GM19467 (cell line): ENCODE results near the gene REV3L.

Experiments used
- ATAC-seq: cut with Tn5 transposase; IDR thresholded peaks from one replicate; pipeline ENCODE4 v1.9.1; 2021; ENCODE audit warnings: mild to moderate bottlenecking, moderate library complexity; ENCODE audit not compliant: unreplicated experiment

The REV3L gene

DNA sequence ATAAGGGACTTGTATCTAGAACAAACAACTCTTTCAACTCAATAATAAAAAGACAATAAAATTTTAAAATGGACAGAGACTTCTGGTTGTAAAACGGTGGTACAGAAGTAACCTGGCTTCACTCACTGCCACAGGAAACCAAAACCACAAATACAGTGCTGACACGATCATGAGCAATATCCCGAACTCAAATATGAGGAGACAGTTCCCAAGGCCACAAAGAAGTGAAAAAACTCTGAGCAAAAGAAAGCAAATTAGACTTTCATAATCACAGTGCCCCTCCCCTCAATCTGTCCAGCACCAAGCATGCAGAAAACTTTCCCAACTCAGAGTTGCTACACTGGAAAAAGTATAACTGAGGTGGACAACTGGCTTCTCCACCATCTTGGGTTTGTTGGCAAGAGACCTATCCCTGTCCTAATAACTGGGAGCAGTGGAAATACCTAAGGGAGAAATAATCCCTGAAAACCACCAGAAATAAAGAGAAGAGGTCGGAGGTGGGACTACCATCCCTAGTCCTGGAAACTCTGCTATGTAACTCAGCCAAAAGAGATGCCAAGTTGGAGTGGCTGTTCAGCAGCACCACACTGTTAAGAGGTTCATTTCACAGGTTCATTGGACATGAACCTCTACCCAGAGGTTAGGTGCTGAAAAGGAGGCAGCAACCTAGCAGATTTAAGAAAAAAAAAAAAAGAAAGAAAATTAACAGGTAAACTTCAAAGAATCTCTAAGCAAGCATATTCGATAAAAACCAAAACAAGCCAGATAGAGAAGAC is 55.5 kb downstream of the REV3L start:
- no peak for ATAC-seq

GRCh38 chr6:111423960-111424846 is 58.8 kb downstream of the REV3L start:
- no peak for ATAC-seq

- no peak for ATAC-seq
Measured at GRCh38 chr6:111423055-111423633, 59.9 kb downstream of the REV3L start.

DNA sequence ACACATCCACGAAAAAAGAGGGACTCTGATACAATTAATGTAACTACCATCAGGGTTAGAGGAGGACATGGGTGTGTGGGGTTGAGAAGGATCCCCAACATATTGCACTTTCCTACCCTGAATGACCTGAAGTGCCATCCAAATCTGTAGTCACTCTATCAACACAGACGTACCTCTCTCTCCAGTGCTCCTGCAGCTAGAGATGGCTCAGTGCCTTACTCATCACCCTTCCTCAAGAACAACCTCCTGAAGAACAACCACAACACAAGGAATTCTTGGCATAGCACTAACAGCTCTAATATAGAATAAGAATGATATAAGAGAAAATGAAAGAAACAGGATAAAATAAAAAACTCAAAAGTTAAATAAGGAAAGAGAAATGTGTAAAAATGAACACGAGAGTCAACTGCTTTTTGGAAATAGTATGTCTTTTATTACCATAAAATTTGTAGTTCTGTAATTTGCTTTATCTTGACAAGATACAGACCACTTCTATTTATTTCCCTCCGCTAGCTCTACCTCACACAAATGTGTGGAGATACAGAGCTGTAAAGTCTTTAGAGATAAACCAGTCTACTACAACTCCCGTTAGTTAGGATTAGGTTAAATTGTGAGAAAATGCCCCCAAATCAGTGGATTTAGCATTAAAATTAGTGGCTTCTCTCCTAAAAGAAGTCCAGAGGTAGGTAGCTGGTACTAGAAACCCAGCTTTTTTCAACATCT is 63.9 kb downstream of the REV3L start:
- no peak for ATAC-seq

GRCh38 chr6:111417946-111418345 is 65.1 kb downstream of the REV3L start:
- no peak for ATAC-seq

DNA sequence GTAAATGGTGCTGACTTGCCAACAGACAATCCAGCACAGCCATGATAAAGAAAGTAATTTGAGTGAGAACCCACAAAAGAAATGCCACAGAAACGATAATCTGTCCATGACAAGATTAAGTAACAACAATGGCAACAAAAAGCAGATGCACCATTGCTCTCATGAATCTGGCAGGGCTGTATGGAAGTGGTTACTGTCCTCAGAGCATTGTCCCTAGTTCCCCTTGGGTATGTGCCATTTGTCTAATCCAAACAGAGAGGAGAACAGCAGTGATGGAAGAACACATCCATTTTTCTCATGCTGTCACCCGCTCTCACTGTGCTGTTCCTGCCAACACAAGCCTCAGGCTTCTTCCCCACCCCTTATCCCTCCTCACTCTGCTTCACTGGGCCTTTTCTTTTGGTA is 65.8 kb downstream of the REV3L start:
- no peak for ATAC-seq

GRCh38 chr6:111416529-111416928 is 66.5 kb downstream of the REV3L start:
- ATAC-seq: no peak

GRCh38 chr6:111414373-111414772 is 68.6 kb downstream of the REV3L start:
- no peak for ATAC-seq

GRCh38 chr6:111411978-111412566 is 70.9 kb downstream of the REV3L start:
- ATAC-seq: peak; percentile 43

GRCh38 chr6:111411046-111411445 is 72.0 kb downstream of the REV3L start:
- ATAC-seq: no peak

DNA sequence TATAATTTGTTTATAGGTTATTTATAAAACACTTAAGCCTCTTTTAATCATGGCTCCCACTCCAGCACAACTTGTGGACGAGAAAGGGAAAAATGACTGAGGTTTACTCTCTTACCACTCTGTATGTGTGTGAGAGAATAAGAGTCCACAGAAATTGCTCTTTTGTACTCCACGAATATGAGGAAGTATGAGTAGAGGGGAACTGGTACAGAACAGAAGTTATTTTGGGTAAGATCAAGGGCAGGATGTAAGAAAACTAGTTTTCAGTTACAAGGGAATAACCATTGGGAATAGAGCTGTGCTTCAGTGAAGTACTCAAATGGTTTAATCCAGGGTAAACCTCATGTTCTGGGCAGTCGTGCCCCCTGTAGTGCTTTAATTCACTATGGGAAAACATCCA is 72.6 kb downstream of the REV3L start:
- ATAC-seq: no peak

DNA sequence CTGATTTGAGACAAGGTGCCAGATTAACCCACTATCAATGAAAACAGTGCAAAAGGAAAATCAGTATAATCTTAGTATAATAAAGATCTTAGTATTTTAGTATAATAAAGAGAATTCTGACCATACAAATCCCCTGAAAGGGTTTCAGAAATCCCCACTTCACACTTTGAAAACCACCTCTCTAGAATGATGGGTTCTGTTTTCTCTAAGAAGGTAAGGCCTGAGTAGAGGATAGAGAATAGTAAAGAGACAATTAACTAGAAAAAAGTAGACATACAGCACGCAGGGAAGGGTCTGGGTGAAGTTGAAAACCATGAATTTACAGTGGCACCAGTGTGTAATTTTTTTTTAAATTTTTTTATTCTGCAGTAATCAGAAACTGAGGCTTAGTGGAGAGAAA is 73.6 kb downstream of the REV3L start:
- no peak for ATAC-seq

- no peak for ATAC-seq
Measured at GRCh38 chr6:111407686-111408085, 75.3 kb downstream of the REV3L start.

DNA sequence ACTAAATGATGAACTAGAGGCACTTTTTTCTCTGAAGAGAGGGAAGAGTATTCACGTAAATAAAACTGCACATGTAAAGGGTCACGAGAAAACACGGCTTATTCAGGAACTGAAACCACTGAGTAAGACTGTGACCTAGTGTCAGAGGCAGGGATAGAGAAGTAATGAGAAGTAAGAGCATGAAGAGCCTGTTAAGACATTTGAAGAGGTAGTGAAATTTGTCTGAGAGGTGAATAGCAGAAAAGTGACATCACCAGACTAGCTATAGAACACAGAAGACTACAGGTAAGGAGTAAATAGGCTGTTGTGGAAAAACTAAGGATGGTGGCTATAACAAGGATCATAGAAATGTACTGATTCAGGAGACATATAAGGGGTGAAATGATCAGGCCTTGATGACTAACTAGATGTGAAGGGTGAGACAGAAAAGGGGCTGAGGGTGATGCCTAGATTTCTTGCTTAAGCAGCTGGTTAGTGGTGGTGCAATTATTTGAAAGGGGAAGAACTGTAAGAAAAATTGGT is 76.8 kb downstream of the REV3L start:
- peak; percentile 99 for ATAC-seq

- ATAC-seq: no peak
Measured at GRCh38 chr6:111403388-111403787, 79.6 kb downstream of the REV3L start.

GRCh38 chr6:111399626-111400025 is 83.4 kb downstream of the REV3L start:
- ATAC-seq: no peak

DNA sequence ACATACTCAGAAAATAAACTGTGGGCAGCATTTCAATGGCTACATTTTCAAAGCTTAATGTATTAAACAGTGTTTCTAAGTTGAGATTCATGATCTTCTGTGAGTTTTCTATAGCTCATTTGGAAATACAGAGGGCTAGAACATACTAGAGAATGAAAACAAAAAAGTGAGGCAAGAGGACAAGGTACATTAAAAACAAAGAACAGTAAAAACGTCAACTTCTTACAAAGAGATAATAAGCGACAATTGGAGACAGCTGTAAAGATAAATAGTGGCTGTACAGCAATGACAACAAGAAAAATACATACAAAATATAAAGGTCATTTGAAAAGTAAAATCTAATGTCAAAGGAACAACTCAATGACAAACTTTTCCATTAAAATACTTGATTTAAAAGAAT is 94.3 kb downstream of the REV3L start:
- ATAC-seq: no peak

- ATAC-seq: no peak
Measured at GRCh38 chr6:111382476-111383294, 100.3 kb downstream of the REV3L start.

- ATAC-seq: no peak
Measured at GRCh38 chr6:111381728-111382127, 101.3 kb downstream of the REV3L start.

GRCh38 chr6:111381123-111381522 is 101.9 kb downstream of the REV3L start:
- no peak for ATAC-seq
